Left lung (tissue), 10 donors: ENCODE measurements around the gene RERE. TPM values are rescaled to one million over a fixed set of nuclear protein-coding genes. Genes with fewer than 3 reads are reported as not detected.
A peak's percentile ranks its signal among the peaks of the same experiment; 100 is the strongest.

Experiments
- ATAC-seq: fragments of 200-7000 bp; cut with Tn5 transposase; one replicate; pipeline ENCODE4 v1.9.1; 2020; ENCODE audit warnings: moderate library complexity
- DNase-seq, 4 donors: peaks; one replicate each; pipeline ENCODE4 v3.0.0-alpha.2; 2013 to 2020
- H3K27ac ChIP-seq, 2 donors: fragments of 200-600 bp; sonication (generic) in 1 of 2; one replicate each; pipeline versions ENCODE4 v1.5.0 to v1.8.0; 2020 to 2021
- H3K27me3 ChIP-seq, 2 donors: fragments of 200-600 bp; sonication (generic) in 1 of 2; one replicate each; pipeline versions ENCODE4 v1.5.0 to v1.8.0; 2020 to 2021
- H3K36me3 ChIP-seq, 2 donors: fragments of 200-600 bp; sonication (generic) in 1 of 2; one replicate each; pipeline versions ENCODE4 v1.5.0 to v1.8.0; 2020 to 2021
- H3K4me1 ChIP-seq, 2 donors: fragments of 200-600 bp; one replicate each; pipeline ENCODE4 v1.8.0; 2021
- H3K4me3 ChIP-seq, 2 donors: fragments of 200-600 bp; sonication (generic) in 1 of 2; one replicate each; pipeline versions ENCODE4 v1.5.0 to v1.8.0; 2020 to 2021; ENCODE audit warnings: mild to moderate bottlenecking in 1 of 2
- H3K9me3 ChIP-seq, 2 donors: fragments of 200-600 bp; sonication (generic) in 1 of 2; one replicate each; pipeline versions ENCODE4 v1.5.0 to v1.8.0; 2020 to 2021
- intact Hi-C, 2 donors: fragments of 100-400 bp; cut with DNase I; formaldehyde crosslinking; loops; one replicate each; pipeline versions ENCODE4 v1.11.2 to v1.14.2; 2022
- polyA plus RNA-seq, 6 donors: library from polyadenylated mRNA; unstranded; fragments of 120-200 nt; gene quantifications; one replicate each; pipeline ENCODE4 v1.2.1, GENCODE V29; 2013; ENCODE audit not compliant: insufficient read length in 6 of 6
- total RNA-seq, 2 donors: library from RNA; stranded (reverse); fragmentation: NEBNext Ultra II Directional; extraction: Animal tissue kit (Norgen Biotek cat#: 25700); gene quantifications; one replicate each; pipeline ENCODE4 v1.2.1, GENCODE V29; 2021
- TF ChIP-seq, protein P1 (sequence below), 2 donors: fragments of 200-600 bp; sonication (generic) in 1 of 2; IDR thresholded peaks; one replicate each; pipeline versions ENCODE4 v1.5.0 to v1.8.0; 2021; ENCODE audit warnings: antibody characterized with exemption in 2 of 2
- donor health status: DM: no; HTN: yes; CAD: no.
- donor health status: DM: no; HTN: no; CAD: no.

Gene RERE
- total and polyA plus RNA-seq, 8 donors = 73.3 to 135 (median 130) TPM

DNA sequence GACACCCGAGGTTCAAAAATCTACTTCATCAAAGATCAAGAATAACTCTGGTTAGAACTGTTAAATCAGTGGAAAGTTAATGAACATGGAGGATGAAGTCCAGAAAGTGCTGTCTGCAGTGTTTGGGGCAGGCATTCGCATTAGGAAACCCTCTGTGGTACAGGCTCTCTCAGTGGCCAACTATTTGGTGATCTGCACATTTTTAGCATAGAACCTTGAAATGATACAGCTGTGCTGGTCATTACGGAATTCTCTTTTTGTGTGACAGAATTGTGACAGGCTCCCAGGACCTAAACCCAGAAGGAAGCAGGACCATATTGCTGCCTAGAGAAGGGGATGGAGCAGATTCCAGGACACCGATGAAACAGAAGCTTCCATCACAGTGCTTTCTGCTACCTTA, 410.5 kb downstream of the RERE start:
- H3K27ac ChIP-seq = peak overlapping the region; percentile 70 to 73
- ATAC-seq (no peak), DNase-seq (no peak)
- H3K27me3 ChIP-seq = no peaks in the 10 kb centered on the region
- intact Hi-C loops = no loop called here
- peaks cover 26 to 58% of the 10 kb centered on the region in 2 donors for H3K4me1 ChIP-seq
- peaks cover 0 to 51% of the 10 kb centered on the region in 2 donors for H3K36me3 ChIP-seq
- no peaks in the 10 kb centered on the region for H3K9me3 ChIP-seq
- no peak overlapping the region for H3K4me3 ChIP-seq
- TF ChIP-seq, protein P1, sequence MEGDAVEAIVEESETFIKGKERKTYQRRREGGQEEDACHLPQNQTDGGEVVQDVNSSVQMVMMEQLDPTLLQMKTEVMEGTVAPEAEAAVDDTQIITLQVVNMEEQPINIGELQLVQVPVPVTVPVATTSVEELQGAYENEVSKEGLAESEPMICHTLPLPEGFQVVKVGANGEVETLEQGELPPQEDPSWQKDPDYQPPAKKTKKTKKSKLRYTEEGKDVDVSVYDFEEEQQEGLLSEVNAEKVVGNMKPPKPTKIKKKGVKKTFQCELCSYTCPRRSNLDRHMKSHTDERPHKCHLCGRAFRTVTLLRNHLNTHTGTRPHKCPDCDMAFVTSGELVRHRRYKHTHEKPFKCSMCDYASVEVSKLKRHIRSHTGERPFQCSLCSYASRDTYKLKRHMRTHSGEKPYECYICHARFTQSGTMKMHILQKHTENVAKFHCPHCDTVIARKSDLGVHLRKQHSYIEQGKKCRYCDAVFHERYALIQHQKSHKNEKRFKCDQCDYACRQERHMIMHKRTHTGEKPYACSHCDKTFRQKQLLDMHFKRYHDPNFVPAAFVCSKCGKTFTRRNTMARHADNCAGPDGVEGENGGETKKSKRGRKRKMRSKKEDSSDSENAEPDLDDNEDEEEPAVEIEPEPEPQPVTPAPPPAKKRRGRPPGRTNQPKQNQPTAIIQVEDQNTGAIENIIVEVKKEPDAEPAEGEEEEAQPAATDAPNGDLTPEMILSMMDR (IDR thresholded peaks at IDR 0.05) = no peak

DNA sequence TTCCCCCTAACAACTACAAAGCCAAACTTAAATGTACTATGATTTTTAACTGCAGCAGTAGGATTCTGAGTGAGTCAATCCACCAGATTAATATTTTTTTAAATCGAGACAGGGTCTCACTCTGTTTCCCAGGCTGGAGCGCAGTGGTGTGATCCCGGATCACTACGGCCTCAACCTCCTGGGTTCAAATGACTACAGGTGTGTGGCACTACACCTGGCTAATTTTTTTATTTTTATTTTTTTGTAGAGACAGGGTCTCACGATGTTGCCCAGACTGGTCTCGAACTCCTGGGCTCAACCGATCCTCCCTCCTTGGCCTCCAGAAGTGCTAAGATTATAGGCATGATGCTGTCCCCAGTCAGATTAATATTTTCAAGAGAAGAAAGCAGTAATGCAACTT, 411.4 kb downstream of the RERE start:
- no peak overlapping the region for H3K4me3 ChIP-seq
- intact Hi-C loops = no loop called here
- H3K36me3 ChIP-seq = peaks cover 0 to 60% of the 10 kb centered on the region in 2 donors
- H3K27me3 ChIP-seq = no peaks in the 10 kb centered on the region
- no peaks in the 10 kb centered on the region for H3K9me3 ChIP-seq
- peaks cover 26 to 52% of the 10 kb centered on the region in 2 donors for H3K4me1 ChIP-seq
- DNase-seq (no peak), ATAC-seq (no peak)
- TF ChIP-seq, protein P1 (IDR thresholded peaks at IDR 0.05) = no peak
- no peak overlapping the region for H3K27ac ChIP-seq

DNA sequence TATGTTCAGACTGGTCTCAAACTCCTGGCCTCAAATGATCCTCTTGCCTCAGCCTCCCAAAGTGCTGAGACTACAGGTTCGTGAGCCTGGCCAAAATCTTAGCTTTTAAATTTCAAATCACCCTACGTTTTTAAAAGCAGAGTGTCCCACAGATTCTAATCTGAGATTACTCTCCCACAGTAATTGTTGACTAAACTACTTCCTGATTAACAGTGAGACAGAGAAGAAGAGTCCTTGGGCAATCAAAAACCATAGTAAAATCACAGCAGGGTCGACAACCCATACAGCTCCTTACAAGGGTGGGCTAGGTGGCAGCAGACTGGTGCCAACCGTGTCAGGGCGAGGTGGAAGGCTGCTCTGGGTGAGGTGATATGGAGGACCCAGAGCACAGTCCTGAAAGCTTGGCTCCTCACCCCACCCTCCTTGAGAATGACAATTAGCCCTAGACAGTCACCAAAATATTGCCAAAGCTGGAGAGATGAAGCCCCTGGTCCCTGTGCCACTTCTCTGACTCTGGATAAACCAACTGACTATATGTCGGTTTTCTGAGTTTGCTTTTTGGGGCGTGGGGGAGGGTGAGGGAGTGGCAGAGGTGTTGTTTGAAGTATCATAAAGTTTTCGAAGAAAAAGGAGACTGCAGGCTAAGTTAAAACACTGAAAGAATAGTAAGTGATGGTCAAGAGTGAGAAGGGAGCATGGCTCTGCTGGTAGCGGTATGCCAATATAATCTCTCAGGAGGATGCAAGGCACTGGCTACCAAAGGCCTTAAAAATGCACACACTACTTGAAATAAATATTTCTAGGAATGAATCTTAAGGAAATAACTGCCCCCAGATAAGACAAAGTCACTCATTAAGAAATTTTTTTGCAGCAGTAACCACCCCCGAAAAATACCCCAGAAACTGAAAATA, 412.7 kb downstream of the RERE start:
- TF ChIP-seq, protein P1 (IDR thresholded peaks at IDR 0.05) = no peak
- Histone ChIP-seq H3K4me3 (no peak overlapping the region), H3K27me3 (no peaks in the 10 kb centered on the region), H3K4me1 (peaks cover 25 to 46% of the 10 kb centered on the region in 2 donors), H3K27ac (peak overlapping the region in 1 of 2 donors; percentile 33), H3K9me3 (no peaks in the 10 kb centered on the region), H3K36me3 (peaks cover 0 to 53% of the 10 kb centered on the region in 2 donors)
- intact Hi-C loops = no loop called here
- no peak for DNase-seq
- no peak for ATAC-seq

DNA sequence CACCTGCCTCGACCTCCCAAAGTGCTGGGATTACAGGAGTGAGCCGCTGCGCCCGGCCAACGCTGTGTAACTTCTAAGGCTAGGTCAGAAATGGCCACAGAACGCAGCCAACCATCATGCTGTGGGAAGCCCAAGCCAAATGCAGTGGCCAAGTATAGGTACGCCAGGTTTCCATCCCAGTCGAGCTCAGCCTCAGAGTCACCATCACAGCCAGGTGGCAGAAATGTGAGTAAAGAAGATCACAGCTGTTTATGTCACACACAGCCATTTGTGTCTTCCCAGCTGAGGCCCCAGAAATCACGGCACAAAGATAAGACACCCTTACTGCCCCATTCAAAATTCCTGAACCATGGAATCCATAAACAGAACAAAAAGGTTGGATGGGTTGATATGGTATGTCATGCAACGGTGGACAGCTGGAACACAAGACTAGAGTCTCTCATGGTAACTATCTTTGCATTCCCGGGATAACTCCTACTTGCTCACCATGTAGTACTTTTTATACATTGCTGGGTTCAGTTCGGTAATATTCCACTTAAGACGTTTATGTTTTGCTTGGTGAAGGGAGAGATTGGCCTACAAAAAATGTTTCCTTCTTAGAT, 415.2 kb downstream of the RERE start:
- ATAC-seq = no peak
- Histone ChIP-seq H3K4me3 (no peak overlapping the region), H3K4me1 (peaks cover 14 to 38% of the 10 kb centered on the region in 2 donors), H3K27me3 (no peaks in the 10 kb centered on the region), H3K9me3 (no peaks in the 10 kb centered on the region), H3K27ac (no peak overlapping the region), H3K36me3 (peaks cover 0 to 45% of the 10 kb centered on the region in 2 donors)
- intact Hi-C loops = no loop called here
- DNase-seq = no peak
- TF ChIP-seq, protein P1 (IDR thresholded peaks at IDR 0.05) = no peak

DNA sequence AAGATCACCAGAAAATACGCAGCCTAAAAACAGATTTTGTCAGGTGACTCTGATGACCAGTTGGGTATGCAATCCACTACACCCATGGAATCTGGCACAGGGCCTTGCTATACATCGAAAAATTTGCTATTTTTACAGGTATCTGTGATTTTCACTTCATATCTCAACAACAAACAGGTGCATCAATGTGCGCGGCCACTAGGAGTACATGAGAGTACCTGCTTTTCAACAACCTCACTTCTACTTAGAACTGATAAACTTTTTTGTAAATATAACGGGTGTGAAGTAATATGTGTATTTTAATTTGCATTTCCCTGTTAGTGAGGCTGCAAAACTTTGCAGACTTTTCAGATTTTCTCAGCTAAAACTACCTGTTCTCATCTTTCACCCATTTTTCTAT, 418.8 kb downstream of the RERE start:
- no peak for ATAC-seq
- Histone ChIP-seq H3K4me3 (no peak overlapping the region), H3K36me3 (peaks cover 0 to 13% of the 10 kb centered on the region in 2 donors), H3K27me3 (no peaks in the 10 kb centered on the region), H3K9me3 (no peaks in the 10 kb centered on the region), H3K4me1 (peaks cover 29 to 47% of the 10 kb centered on the region in 2 donors), H3K27ac (no peak overlapping the region)
- intact Hi-C loops = no loop called here
- DNase-seq = no peak
- TF ChIP-seq, protein P1 (IDR thresholded peaks at IDR 0.05) = no peak
